Measurements from ENCODE around the gene ZNF418.

DNA sequence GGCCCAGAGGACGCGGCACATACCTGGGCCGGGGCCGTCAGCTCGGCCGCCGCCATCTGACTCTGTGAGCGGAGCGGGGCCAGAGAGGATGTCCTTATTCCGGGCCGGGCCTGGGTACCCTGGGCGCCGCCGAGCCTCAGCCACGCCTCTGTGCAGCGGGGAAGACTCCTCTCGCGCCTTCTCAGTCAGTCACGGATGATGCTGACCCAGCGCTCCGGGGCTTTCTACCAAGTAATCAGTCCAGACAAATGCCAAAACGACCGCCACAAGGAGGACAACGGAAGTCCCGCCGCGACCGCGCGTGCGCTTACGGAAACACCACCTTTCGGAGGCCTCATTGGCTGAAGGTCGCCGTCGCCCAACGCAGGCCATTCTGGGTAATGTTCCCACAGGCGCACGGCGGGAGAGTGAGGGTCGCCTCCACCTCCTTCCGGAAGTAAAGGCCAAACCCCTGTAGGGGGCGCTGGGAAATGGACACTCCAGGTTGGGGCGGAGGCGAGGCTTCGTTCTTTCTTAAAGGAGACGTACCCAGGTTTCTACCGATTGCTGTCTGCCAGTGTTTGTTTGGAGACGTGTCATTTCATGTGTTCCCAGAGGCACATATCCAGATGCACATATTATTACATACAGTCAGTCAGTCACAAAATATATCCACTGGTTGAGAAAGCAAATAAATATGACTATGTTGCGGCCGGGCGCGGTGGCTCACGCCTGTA, 12.4 kb upstream of the ZNF418 start, which contains the start of gene ZNF256:
- TF ChIP-seq ZNF658 (tag by site-specific recombination; IDR thresholded peaks at IDR 0.05): no peak
- TF ChIP-seq ZNF24 (tag by site-specific recombination; IDR thresholded peaks at IDR 0.05): no peak
- TF ChIP-seq, protein P1, sequence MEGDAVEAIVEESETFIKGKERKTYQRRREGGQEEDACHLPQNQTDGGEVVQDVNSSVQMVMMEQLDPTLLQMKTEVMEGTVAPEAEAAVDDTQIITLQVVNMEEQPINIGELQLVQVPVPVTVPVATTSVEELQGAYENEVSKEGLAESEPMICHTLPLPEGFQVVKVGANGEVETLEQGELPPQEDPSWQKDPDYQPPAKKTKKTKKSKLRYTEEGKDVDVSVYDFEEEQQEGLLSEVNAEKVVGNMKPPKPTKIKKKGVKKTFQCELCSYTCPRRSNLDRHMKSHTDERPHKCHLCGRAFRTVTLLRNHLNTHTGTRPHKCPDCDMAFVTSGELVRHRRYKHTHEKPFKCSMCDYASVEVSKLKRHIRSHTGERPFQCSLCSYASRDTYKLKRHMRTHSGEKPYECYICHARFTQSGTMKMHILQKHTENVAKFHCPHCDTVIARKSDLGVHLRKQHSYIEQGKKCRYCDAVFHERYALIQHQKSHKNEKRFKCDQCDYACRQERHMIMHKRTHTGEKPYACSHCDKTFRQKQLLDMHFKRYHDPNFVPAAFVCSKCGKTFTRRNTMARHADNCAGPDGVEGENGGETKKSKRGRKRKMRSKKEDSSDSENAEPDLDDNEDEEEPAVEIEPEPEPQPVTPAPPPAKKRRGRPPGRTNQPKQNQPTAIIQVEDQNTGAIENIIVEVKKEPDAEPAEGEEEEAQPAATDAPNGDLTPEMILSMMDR (tag by site-specific recombination; IDR thresholded peaks at IDR 0.05): peak; percentile 87
- TF ChIP-seq ZNF114 (tag by site-specific recombination; IDR thresholded peaks at IDR 0.05): no peak
- TF ChIP-seq ZNF140 (tag by site-specific recombination; IDR thresholded peaks at IDR 0.05): no peak
- no peak for TF ChIP-seq ZNF433 (tag by site-specific recombination; IDR thresholded peaks at IDR 0.05; ENCODE audit: low read depth)
- no peak for TF ChIP-seq MYNN (tag by site-specific recombination; IDR thresholded peaks at IDR 0.05; ENCODE audit: borderline replicate concordance)
- TF ChIP-seq ZNF510 (tag by site-specific recombination; IDR thresholded peaks at IDR 0.05; ENCODE audit: insufficient replicate concordance): no peak
- TF ChIP-seq ZFP69B (tag by site-specific recombination; IDR thresholded peaks at IDR 0.05): no peak
- TF ChIP-seq, protein P2, sequence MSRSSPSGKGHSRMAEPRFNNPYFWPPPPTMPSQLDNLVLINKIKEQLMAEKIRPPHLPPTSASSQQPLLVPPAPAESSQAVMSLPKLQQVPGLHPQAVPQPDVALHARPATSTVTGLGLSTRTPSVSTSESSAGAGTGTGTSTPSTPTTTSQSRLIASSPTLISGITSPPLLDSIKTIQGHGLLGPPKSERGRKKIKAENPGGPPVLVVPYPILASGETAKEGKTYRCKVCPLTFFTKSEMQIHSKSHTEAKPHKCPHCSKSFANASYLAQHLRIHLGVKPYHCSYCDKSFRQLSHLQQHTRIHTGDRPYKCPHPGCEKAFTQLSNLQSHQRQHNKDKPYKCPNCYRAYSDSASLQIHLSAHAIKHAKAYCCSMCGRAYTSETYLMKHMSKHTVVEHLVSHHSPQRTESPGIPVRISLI (tag by site-specific recombination; IDR thresholded peaks at IDR 0.05): no peak
- TF ChIP-seq ZNF23 (tag by site-specific recombination; IDR thresholded peaks at IDR 0.05; ENCODE audit: borderline replicate concordance): no peak
- TF ChIP-seq WT1 (tag by site-specific recombination; IDR thresholded peaks at IDR 0.05): no peak
- TF ChIP-seq ZNF623 (tag by site-specific recombination; IDR thresholded peaks at IDR 0.05): no peak
